ENCODE data around the gene KLF16.

The KLF16 gene

DNA sequence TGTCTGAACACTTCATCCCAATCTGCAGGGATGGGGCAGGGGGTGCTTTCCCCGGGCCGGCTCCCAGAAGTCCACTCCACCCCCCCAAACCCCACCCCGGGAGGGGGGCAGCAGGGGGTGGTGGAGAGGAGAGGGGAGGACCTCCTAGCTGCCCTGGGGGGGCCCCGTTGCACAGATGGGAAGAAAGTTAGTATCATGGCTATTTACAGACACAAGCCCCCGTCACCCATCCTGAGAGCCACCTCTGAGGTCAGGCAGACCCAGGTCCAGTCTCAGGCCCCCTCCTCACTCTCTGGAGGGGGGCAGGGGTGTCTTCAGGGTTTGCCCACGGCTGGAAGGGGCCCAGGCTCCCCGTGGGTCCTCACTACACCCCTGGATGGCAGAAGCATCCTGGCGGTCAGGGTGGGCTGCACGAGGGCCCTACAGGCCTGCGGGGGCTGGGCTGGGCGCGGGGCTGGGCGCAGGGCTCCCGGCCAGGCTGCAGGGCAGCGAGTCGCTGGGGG lies 9.3 kb downstream of the KLF16 start:
- DNase-seq = no peak

DNA sequence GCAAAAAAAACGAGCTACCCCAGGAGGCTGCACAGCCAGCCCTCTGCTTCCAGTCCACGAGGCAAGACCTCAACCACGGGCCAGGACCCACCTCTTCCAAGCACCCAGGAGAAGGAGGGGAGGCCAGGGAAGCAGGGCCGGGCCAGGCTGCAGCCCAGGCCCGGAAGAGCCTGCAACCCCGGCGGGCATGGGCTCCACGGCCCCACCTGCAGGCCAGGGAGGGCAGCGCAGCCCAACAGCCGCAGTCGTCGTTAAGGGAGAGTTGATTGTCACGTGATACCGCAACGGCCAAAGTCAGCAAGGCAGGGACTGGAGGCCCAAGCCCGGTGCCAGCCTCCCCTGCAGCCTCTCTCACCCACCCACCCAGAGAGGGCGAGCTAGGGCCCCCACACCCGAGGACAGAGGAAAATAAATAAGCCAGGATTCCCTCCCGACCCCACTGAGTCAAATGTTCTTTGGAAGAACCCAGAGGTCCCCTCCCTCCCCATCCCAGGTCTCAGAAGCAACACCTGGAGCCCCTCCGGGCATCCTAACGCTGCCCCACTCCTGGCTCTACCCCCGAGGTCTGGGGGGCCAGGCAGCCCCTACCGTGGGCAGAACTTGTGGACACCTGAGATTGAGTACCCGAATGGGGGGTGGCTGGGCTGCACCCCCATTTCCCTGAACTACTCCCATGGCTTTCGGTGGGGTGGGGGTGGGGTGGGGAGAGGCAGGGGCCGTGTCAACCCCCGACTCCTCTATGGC lies 9.9 kb downstream of the KLF16 start:
- DNase-seq = peak; percentile 49 to 77

GRCh38 chr19:1852581-1853128 lies 10.7 kb downstream of the KLF16 start:
- no peak for DNase-seq

DNA sequence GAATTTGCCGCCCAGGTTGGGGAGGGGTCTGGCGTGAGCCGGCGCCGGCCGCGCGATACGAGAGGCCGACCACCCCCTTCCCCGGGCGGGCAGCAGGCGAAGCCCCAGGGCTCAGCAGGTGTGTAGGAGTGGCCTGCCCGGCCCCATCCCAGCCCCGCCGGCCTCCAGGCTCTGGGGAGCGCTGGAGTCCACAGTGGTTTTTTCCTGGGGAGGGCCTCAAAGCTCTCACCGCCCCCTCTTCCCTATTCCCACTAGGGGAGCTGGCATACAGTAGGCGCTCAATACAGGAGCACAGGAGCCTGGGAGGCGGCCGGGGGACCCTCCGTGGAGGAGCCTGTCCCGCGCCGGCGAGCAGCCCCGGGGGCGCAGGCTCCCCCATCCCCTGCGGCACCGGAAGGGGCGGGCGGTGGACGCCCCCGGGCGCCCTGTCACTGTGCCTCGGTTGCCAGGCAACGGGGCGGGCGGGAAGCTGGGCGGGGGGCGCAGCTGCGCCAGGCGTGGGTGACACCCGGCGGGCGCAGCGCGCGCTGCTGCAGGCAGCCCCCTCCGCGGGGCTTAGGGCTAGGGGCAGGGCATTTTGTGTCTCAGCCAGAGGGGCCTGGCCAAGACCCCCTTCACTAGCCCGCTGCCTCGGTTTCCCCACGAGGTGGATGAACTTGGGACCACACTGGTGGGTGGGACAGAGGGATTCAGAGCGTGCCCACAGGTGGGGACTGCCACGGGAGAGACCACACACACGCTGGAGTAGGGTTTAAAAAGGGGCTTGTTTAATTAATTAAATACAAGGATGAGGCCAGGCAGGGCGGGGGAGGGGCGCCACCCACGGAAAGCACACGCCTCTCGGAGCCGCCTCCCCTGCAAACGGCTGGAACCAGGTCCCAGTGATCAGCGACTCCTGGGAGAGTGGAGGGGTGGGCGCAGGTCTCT lies 11.5 kb downstream of the KLF16 start:
- DNase-seq = no peak

DNA sequence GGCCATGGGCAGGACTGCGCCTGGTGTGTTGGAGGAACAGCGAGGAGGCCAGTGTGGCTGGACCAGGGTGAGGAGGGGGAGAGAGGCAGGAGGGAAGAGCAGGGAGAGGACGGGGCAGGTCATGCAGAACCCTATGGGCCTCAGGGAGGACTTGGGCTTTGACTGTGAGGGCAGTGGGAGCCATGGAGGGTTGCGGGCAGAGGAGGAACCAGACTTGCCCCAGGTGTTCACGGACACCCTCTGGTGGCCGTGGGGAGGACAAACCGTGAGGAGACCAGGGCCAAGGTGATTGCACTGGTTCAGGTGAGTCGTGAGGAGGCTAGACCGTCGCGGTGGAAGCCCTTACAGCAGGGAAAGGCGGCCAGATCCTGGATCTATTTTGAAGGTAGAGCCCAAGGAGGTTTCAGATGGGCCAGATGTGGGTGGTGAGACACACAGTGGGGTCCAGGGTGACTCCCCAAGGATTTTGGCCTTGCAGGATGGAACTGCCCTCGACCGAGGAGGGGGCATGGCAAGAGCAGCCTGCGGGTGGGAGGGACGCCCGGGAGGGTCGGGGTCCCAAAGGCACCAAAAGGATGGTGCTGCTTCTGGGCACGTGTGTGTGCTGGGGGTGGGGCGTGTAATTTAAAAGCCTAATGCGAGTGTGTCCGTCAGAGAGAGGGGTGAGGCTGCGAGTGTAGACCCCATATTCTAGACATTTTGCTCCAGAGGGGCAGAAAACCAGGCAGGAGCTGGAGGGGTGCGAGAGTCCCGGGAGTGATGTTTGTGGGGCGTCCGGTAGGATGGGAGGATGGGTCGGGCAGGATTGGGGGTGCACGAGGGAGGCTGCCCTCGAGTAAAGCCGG lies 12.3 kb downstream of the KLF16 start:
- DNase-seq = no peak

DNA sequence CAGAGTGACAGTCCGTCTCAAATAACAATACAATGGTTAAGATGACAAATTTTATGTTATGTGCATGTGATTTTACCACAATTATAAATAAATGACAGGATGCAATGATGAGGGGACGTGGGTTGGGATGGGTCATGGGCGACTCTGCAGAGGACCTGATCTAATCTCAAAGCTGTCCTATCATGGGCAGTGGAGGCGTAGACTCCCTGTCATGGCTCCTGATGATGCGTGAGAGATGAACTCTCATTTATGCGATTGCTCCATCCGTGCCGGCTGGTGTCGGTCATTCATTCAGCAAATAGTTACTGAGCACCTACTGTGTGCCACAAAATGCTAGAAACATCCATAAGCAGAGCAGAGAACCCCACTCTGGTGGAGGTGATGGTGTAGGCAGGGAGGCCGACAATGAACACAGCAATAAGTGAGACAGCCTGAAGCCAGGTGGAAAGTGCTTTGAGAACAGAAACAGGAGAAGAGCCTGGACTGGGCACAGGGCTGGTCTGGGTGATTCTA lies 13.4 kb downstream of the KLF16 start:
- DNase-seq = no peak

DNA sequence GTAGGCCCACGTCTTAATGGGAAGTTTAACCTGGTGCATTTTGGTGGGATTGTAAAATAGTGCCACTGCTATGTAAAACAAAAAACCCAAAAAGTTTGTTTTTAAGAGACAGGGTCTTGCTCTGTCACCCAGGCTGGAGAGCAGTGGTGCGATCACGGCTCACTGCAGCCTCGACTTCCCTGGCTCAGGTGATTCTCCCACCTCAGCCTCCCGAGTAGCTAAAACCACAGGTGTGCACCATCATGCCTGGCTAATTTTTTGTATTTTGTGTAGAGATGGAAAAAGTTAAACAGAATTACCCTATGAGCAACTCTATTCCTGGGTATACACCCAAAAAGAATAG lies 14.3 kb downstream of the KLF16 start:
- no peak for DNase-seq

- peak; percentile 75 to 89 for DNase-seq
These were observed 14.8 kb downstream of the KLF16 start, which contains the start of gene REXO1 for GRCh38 chr19:1848399-1849131. TSS of gene REXO1 (minus strand) at chr19:1848483. CDS start at chr19:1848358, 125 bp downstream.

- DNase-seq = peak in 1 of 2 experiments; percentile 26
These were observed 15.5 kb downstream of the KLF16 start for GRCh38 chr19:1847684-1848398.

DNA sequence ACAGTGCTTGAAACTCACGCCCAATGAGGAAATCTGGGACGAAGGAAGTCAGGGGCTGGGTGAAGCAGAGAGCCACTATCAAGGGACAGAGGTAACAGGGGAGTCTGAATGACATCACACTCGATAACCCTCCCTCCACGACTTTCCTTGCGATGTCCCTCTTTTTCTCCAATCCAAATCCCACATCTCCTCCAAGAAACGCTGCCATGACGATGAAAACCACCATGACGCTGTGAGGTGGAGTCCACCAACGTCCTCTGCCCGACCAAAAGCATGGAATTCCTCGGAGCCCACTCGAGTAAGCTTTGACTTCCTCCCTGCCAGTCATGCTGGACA lies 16.1 kb downstream of the KLF16 start:
- no peak for DNase-seq

GRCh38 chr19:1846517-1847204 lies 16.7 kb downstream of the KLF16 start:
- DNase-seq = no peak

DNA sequence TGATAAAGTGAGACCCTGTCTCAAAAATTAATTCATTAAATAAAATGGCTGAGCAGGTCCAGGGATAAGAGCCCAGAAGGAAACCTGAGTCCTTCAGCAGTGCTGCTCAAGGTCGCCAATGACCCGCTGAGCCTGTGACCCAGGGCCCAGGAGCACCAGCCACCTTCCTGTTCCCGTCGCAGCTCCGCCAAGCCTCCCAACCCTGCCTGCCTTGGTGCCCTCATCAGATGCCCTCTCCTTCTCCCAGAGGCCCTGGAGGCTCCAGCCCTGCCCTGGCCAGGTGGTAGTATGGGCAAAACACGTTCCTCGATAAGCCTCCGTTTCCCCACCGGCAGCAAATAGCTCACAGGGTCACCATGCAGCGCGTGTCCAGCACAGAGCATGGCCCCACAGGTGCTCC lies 17.7 kb downstream of the KLF16 start:
- DNase-seq = no peak

- DNase-seq = no peak
These were observed 18.3 kb downstream of the KLF16 start for GRCh38 chr19:1845125-1845515.

DNA sequence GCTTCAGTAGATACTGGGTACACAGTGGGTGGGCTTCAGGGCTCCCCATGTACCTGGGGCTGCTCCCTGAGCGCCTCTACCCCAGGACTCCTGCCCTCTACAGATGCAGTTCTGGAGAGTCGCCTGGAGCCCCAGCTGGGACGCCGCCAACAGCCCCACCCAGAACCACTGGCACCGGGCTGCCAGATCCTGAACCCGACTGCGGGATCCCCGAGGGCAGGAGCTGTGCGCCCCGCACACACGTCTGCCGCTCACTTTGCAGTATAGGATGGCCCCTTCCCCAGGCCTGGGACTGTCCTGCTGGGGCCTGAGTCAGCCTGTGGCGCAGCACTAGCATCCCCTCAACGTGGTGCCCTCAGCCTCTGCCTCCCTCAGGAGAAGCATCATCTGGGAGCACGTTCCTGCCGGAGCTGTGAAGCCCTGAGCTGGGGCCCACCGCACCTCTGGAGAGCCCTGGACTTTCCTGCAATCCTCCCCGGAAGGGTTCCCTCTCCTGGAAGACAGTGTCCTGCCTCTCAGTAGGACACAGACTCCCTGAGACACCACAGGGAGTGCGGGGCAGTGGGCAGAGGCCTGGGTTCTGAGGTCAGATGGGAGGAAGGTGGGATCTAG lies 18.8 kb downstream of the KLF16 start:
- DNase-seq = no peak

GRCh38 chr19:1843646-1844394 lies 19.6 kb downstream of the KLF16 start:
- DNase-seq = no peak

- no peak for DNase-seq
These were observed 20.3 kb downstream of the KLF16 start for GRCh38 chr19:1843116-1843515.

DNA sequence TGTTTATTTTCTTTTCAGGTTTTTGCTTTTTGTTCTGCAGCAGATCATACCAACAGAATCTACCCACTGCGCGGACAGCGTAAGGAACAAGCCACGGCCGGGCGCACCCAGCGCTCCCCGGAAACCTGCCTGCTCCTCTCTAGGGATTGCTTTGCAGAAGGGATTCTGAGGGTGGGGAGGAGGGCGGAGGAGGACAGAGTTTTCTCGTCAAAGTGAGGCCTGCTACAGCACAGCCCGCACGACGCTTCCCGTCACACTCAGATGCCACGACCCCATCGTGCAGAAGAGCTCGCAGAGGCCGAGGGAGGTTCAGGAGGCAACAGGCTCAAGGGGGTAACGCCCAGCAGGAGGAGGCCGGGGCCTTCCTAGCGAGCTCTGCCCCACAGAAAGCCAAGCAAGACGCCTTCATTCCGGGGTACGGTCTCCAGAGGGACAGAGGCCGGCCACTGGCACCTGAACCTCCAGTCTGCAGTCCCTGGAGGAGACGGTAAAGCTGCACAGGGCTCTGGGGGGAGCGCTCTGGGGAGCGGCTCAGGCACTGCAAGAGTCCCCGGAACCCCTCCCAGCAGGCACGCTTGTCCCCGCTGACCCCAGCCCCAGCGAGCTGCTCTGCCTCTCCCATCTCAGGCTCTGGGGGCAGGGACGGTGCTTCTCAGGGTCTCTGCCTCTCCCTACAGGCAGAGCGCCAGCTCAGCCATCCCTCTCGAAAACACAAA lies 22.0 kb downstream of the KLF16 start:
- DNase-seq = no peak

DNA sequence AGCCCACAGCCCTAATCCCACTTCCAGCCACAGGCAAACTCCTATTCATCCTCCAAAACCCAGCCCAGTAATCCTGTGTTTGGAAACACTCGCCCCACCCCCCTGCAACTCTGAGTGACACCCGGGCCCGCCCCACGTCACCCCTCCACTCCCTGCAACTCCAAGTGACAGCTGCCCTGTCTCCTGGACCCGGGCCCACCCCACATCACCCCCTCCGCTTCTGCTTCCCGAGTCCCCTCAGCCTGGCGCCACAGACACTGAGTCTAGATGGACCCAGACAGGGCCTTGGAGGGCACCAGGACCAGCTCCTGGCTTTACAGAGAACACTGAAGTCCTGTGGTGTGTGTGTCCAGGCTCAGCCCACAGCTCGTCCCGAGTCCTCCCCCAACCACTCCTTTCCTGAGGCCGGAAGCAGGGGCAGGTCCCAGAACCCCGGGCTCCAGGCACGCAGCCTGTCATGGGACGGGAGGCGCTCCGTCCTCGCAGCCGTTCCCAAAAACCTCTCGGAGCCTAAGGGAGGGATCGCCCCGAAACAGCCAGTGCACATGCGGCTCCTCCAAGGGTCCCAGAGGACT lies 22.8 kb downstream of the KLF16 start:
- DNase-seq = no peak

All from SW 1271 (cell line).